Measurements from ENCODE around the gene GNPDA1.

The GNPDA1 gene

GRCh38 chr5:142023836-142024235, 11.0 kb upstream of the GNPDA1 start:
- no peak for DNase-seq (ENCODE audit: low read depth in 2 of 2)

DNA sequence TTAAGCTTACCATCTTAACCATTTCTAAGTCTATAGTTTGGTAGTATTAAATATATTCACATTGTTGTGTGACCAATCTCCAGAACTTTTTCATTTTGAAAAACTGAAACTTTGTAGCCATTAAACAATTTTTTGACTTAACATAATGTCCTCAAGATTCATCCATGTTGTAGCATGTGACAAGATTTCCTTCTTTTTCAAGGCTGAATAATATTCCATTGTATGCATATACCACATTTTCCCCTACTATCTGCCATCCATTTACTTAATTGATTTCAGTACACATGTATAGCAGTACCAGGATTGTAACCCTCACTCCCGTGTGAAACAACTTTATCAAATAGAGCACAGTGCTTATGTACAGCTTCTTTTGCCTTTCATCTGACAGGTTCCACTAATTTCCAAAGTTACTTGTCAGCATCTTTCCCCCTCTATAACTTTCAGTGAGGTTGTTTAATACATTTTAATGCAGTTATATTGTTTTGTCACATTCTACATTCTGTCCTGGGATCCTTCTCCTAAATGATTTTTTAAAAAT, 7.4 kb upstream of the GNPDA1 start:
- DNase-seq (ENCODE audit: low read depth in 2 of 2) = no peak

GRCh38 chr5:142017832-142018427, 5.1 kb upstream of the GNPDA1 start:
- DNase-seq (ENCODE audit: low read depth in 2 of 2) = no peak

GRCh38 chr5:142016556-142016955, 3.7 kb upstream of the GNPDA1 start:
- no peak for DNase-seq (ENCODE audit: low read depth in 2 of 2)

DNA sequence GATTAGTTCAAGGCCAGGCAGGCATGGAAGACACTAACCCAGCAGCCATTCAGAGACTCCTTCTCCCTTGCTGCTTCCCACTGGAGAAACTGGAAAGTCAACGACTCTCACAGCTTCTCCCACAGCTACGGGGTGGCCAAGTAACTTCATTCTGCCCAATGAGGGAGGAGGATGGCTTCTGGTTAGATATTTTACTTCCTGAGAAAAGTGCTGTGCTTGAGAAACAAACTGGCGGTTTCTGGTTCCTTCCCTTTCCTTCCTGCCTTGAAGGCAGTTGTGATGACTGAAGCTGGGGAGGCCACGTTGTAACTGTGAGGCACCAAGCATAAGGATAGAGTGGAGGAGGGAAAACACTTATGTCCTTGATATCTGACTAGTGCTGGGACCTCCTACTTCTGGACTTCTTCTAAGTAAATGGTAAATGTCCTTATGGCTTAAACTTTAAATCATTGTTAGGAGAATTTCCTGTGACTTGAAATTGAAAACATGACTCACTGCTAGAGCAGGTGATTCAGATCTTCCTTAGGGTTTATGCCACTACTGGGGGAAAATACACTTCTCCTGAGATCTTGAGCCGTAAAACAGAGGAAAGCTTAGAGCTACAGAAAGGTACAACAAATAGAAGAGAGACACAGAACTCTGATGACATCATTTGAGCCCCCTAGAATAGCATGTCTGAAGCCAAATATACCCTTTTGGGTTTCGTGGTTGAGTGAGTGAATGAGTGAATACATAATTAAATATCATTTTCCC, 3.1 kb upstream of the GNPDA1 start:
- no peak for DNase-seq (ENCODE audit: low read depth in 2 of 2)

GRCh38 chr5:142014911-142015584, 2.2 kb upstream of the GNPDA1 start:
- DNase-seq (ENCODE audit: low read depth in 2 of 2) = no peak

- no peak for DNase-seq (ENCODE audit: low read depth in 2 of 2)
Measured at GRCh38 chr5:142013734-142014521, 1.1 kb upstream of the GNPDA1 start.

GRCh38 chr5:142012186-142012785, 541 bp downstream of the GNPDA1 start:
- DNase-seq (ENCODE audit: low read depth in 2 of 2) = peak in 1 of 2 donors; percentile 38

- DNase-seq (ENCODE audit: low read depth in 2 of 2) = no peak
Measured at GRCh38 chr5:142011572-142012185, 1.1 kb downstream of the GNPDA1 start.

DNA sequence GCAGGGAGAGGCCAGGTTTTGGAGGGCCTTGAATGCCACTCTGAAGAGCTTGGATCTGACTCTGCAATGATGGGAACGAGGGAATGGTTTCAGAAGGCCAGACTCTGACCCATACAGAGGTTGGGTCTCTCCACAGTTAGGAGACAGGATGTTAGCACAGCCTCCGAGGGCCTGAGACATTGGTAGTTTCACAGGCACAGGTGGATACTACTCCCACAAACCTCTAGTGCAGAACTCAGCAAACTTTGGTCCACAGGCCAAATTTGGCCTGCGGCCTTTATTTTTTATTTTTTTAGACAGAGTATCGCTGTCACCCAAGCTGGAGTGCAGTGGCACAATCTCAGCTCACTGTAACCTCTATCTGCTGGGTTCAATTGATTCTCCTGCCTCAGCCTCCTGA, 2.9 kb downstream of the GNPDA1 start:
- no peak for DNase-seq (ENCODE audit: low read depth in 2 of 2)

DNA sequence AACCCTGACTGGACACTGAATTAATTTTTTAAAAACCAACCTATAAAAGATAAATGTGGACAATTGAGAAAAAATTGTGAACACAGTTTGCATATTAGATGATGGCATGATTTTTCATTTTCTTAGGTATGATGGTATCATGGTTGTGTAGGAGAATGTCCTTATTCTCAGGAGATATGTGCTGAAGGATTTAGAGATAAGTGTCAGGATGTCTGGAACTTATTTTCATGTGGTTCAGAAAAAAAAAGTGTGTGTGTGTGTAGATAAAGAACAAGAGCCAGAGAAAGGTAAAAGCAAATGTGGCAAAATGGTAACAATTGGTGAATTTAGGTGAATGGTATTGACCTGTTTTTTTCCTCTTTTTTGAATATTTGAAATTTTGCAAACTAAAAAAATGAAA, 4.0 kb downstream of the GNPDA1 start:
- DNase-seq (ENCODE audit: low read depth in 2 of 2) = no peak

DNA sequence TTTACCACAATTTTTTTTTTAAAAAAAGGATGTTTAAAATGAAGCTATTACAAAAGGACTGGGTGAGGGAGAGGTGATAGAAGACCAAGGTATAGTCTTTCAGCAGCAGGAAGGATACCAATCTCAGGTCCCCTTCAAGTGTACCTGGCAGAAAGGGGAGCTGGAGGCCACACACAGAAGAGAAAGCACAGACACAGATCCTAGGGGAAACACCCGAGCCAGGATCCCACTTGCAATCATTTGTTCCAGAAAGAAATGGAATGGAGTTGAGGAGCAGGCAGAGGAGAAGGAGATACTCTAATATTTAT, 5.6 kb downstream of the GNPDA1 start:
- no peak for DNase-seq (ENCODE audit: low read depth in 2 of 2)

GRCh38 chr5:142006363-142007236, 6.2 kb downstream of the GNPDA1 start:
- no peak for DNase-seq (ENCODE audit: low read depth in 2 of 2)

DNA sequence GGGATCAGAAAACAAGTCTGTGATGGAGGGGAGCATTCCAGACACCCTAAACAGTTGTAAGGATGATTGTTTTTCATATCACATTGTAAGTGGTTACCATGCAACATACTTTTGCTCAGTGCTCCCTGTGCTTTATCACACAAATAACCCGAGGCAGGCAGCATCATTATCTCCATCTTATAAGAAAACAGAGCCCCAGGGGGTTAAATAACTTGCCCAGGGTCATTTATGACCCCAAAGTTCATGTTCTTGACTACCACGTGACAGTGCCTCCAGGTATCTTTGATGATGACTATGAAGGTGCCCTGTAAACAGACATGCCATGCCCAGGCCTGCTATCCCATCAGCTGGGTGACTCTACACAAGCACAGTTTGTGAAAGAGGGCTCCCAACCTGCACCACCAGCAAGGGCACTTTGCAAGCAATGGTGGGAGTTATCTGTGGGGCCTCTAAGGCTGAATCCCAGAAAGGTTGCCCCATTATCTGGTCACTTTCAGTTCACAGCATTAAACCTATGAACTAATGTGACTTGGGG, 9.5 kb downstream of the GNPDA1 start:
- DNase-seq (ENCODE audit: low read depth in 2 of 2) = no peak

DNA sequence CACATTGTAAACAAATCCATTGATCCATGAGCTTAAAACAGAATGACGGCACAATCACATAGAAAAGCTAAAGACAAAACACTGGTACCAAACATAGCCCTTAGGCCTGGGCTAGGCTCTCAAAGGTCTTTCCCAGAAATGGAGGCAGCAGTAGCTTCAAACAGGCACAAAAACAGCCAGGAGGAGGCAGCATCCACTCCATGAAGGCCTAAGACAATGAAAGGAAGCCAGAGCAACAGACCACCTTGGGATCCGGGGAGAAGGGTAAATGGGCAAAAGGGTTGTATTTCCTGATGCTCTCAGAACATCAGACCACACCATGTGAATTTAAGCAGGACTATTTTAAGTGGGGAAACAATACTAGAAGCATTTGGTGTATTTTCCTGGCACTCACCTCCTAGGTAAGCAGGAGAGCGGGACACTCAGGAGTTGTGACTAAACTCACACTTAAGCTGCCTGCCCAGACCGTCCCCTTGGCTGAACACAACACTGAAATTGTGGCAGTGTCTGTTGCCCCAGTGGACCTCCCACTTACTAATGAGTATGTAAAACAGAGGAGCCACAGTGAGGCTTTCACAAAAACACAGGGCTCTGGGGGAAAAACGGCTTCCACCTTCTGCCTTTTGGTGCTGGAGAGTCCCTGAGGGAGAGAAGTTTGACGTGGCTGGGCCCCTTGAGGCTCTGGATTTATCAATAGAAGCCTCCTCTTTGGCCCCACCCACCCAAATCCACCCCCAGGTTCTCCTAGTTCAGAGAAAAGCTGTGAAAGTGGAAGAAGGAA, 11.9 kb downstream of the GNPDA1 start:
- no peak for DNase-seq (ENCODE audit: low read depth in 2 of 2)

DNA sequence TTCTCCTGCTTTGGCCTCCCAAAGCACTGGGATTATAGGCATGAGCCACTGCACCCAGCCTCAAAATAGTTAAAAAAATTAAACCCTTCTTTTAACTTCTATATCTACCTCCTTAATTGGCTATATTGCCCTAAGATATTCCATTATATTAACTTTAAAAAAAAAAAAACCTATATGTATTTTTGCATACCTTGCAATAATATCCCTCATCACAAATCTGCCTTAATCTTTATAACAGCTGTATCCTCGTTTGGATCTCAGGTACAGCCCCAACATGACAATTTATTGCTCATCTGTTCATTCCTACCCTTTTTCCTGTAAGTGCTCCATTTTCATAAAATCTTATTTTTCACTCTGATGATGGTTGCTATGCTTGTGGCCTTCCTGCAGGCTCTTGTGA, 12.7 kb downstream of the GNPDA1 start:
- DNase-seq (ENCODE audit: low read depth in 2 of 2) = no peak

GRCh38 chr5:141997358-141997960, 15.4 kb downstream of the GNPDA1 start:
- DNase-seq (ENCODE audit: low read depth in 2 of 2) = no peak

DNA sequence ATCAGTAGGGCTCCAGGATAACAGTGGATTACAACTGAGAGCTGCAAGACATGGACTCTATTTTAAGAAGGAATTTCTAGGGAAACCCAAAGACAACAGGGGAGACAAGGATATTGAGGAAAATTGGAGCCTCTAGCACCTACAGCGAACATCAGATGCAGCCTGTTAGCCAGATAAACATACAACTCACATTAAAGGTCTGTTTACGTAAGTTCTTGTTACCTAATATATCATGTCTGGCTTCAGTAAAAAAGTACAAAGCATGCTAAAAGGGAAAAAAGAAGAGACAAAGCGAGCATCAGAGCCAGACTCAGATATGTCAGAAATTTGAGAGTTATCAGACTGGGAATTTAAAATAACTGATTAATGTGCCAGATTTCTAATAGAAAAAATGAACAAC, 17.2 kb downstream of the GNPDA1 start:
- DNase-seq (ENCODE audit: low read depth in 2 of 2) = no peak

Measured in activated CD8-positive, alpha-beta memory T cell treated with anti-CD3 and anti-CD28 coated beads for 4 hours (primary cell).